Liver (tissue), 9 donors: ENCODE results near the gene MLLT3. TPM values are rescaled to one million over a fixed set of nuclear protein-coding genes. Genes with fewer than 3 reads are reported as not detected.

Source experiments
- DNase-seq: peaks from one replicate; pipeline ENCODE4 v3.0.0-alpha.2; 2017; ENCODE audit warnings: low spot score
- H3K27ac ChIP-seq, 2 donors: one replicate each; pipeline ENCODE4 v1.7.0; 2013; ENCODE audit warnings: inconsistent platforms in 2 of 2, low read length in 2 of 2, control low read depth in 1 of 2, low read depth in 1 of 2, mild to moderate bottlenecking in 1 of 2
- H3K27me3 ChIP-seq, 4 donors: one replicate each; pipeline versions ENCODE4 v1.6.1 to v1.7.0; 2013; ENCODE audit warnings: low read length in 3 of 4, inconsistent platforms in 1 of 4, mild to moderate bottlenecking in 1 of 4, moderate library complexity in 1 of 4; ENCODE audit not compliant: control insufficient read depth in 4 of 4, insufficient read depth in 4 of 4
- H3K36me3 ChIP-seq, 4 donors: one replicate each; pipeline versions ENCODE4 v1.6.1 to v1.7.0; 2013; ENCODE audit warnings: low read length in 3 of 4, mild to moderate bottlenecking in 3 of 4, low read depth in 1 of 4, moderate library complexity in 1 of 4; ENCODE audit not compliant: control insufficient read depth in 4 of 4, insufficient read depth in 3 of 4
- H3K4me1 ChIP-seq, 4 donors: one replicate each; pipeline versions ENCODE4 v1.6.1 to v1.7.0; 2013; ENCODE audit warnings: low read length in 3 of 4, mild to moderate bottlenecking in 3 of 4, moderate library complexity in 1 of 4; ENCODE audit not compliant: control insufficient read depth in 4 of 4, insufficient read depth in 4 of 4
- H3K4me3 ChIP-seq, 3 donors: one replicate each; pipeline versions ENCODE4 v1.6.1 to v1.7.0; 2013; ENCODE audit warnings: low read length in 3 of 3, control low read depth in 1 of 3, low read depth in 1 of 3, mild to moderate bottlenecking in 1 of 3
- H3K9ac ChIP-seq, 2 donors: one replicate each; pipeline ENCODE4 v1.7.0; 2013; ENCODE audit warnings: low read length in 2 of 2, mild to moderate bottlenecking in 2 of 2, moderate library complexity in 2 of 2, control low read depth in 1 of 2, low read depth in 1 of 2
- H3K9me3 ChIP-seq, 4 donors: one replicate each; pipeline versions ENCODE4 v1.6.1 to v1.7.0; 2013; ENCODE audit warnings: low read length in 3 of 4; ENCODE audit not compliant: control insufficient read depth in 4 of 4
- EGR1 ChIP-seq, 2 donors: IDR thresholded peaks; 2 replicates each; pipeline ENCODE4 v1.6.1; 2016 to 2018; ENCODE audit warnings: antibody characterized with exemption in 2 of 2, low read depth in 2 of 2
- FOXA1 ChIP-seq: IDR thresholded peaks from 2 replicates; pipeline ENCODE4 v1.6.1; 2016; ENCODE audit warnings: antibody characterized with exemption
- FOXA2 ChIP-seq: IDR thresholded peaks from 2 replicates; pipeline ENCODE4 v1.6.1; 2016; ENCODE audit warnings: antibody characterized with exemption
- GABPA ChIP-seq, 2 donors: IDR thresholded peaks in 1 of 2; conservative IDR thresholded peaks in 1 of 2; 2 replicates each; pipeline ENCODE4 v1.6.1; 2016; ENCODE audit warnings: antibody characterized with exemption in 2 of 2, mild to moderate bottlenecking in 1 of 2, moderate library complexity in 1 of 2
- HNF4A ChIP-seq, 2 donors: conservative IDR thresholded peaks; 2 replicates each; pipeline ENCODE4 v1.6.1; 2016; ENCODE audit warnings: antibody characterized with exemption in 2 of 2, mild to moderate bottlenecking in 2 of 2
- HNF4G ChIP-seq: IDR thresholded peaks from 2 replicates; pipeline ENCODE4 v1.6.1; 2016; ENCODE audit warnings: antibody characterized with exemption
- JUND ChIP-seq, 2 donors: IDR thresholded peaks; 2 replicates each; pipeline ENCODE4 v1.6.1; 2016; ENCODE audit warnings: antibody characterized with exemption in 2 of 2
- NR2F2 ChIP-seq: IDR thresholded peaks from 2 replicates; pipeline ENCODE4 v1.6.1; 2016; ENCODE audit warnings: antibody characterized with exemption
- RAD21 ChIP-seq, 2 donors: IDR thresholded peaks; 2 replicates each; pipeline ENCODE4 v1.6.1; 2016; ENCODE audit warnings: antibody characterized with exemption in 2 of 2, mild to moderate bottlenecking in 2 of 2
- RXRA ChIP-seq, 2 donors: IDR thresholded peaks; 2 replicates each; pipeline ENCODE4 v1.6.1; 2017 to 2018; ENCODE audit warnings: antibody characterized with exemption in 2 of 2, mild to moderate bottlenecking in 1 of 2
- TAF1 ChIP-seq: conservative IDR thresholded peaks from 2 replicates; pipeline ENCODE4 v1.6.1; 2016; ENCODE audit warnings: antibody characterized with exemption, mild to moderate bottlenecking
- YY1 ChIP-seq: IDR thresholded peaks from 2 replicates; pipeline ENCODE4 v1.6.1; 2016; ENCODE audit warnings: antibody characterized with exemption, mild to moderate bottlenecking
- WGBS: extraction: QIAGEN DNeasy Blood & Tissue Kit; methylation state at CpG from one replicate; pipeline ENCODE4 v1.1.7; 2013; 5-methylcytosine and 5-hydroxymethylcytosine counted together
- polyA plus RNA-seq, 2 donors: library from polyadenylated mRNA; stranded (reverse) in 1 of 2; unstranded in 1 of 2; fragments of 200-250 nt in 1 of 2; fragments of >200 nt in 1 of 2; fragmentation: Nextera tagmentation in 1 of 2; extraction: Ambion mirVana in 1 of 2; gene quantifications; one replicate each; pipeline versions ENCODE4 v1.2.1 to v1.2.3, GENCODE V29; 2013 to 2015
- total RNA-seq, 2 donors: library from RNA; depleted of rRNA; stranded (reverse); fragments of >200 nt; gene quantifications; one replicate each; pipeline ENCODE4 v1.2.3, GENCODE V29; 2014
- TF ChIP-seq, protein P1 (sequence below): fragments of 150-350 bp; IDR thresholded peaks from 2 replicates; pipeline ENCODE4 v1.5.1; 2017; ENCODE audit warnings: improper control_type of control experiment, low read depth, low read length; ENCODE audit not compliant: missing input control
- TF ChIP-seq, protein P2 (sequence below): IDR thresholded peaks from 2 replicates; pipeline ENCODE4 v1.6.1; 2016; ENCODE audit warnings: antibody characterized with exemption, mild to moderate bottlenecking
- TF ChIP-seq, protein P3 (sequence below): IDR thresholded peaks from 2 replicates; pipeline ENCODE4 v1.6.1; 2016; ENCODE audit warnings: antibody characterized with exemption
- TF ChIP-seq, protein P4 (sequence below): IDR thresholded peaks from 2 replicates; pipeline ENCODE4 v1.6.1; 2016; ENCODE audit warnings: antibody characterized with exemption
- donor health status: healthy.
- donor health status: healthy.
- donor health status: healthy.
- donor health status: healthy.
- donor health status: healthy.

Gene MLLT3
- total and polyA plus RNA-seq, 4 donors = 0.79 to 25.5 (median 1.3) TPM

DNA sequence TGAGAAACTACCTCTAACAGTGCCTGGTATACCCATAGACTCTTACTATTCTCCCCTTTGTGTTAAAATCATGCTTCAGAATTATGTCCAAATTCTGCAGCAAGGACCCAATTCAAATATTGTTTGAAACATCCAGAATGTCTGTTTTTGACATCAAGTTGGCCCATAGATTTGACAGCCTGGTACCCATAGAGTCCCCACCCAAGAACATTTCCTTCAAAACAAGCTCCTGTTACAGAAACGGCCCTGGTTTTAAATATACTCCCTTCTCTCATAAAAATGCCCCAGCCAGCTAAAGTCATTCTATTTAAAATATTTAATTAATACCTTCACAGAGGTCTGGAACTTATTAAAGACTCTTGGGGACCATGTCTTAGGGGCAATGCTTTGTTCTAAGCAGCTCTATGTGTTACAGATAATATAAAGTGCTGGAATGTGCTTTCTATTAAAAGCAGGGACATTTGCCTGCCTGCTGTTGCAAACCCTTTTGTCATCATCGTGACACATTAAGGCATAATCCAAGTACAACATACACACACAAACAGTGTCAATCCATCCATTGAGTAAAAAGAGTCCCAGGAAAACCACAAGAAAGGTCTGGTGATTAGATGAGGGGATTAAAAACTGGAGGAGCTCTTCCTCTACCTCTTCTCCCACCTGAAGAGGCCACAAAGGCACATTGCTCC lies 321.7 kb downstream of the MLLT3 start:
- Histone ChIP-seq H3K27ac (no peak overlapping the region), H3K4me3 (no peak overlapping the region), H3K9ac (no peak overlapping the region), H3K36me3 (no peaks in the 10 kb centered on the region), H3K9me3 (no peaks in the 10 kb centered on the region), H3K4me1 (no peaks in the 10 kb centered on the region), H3K27me3 (peaks cover 0 to 7% (median 0%) of the 10 kb centered on the region in 4 donors)
- TF ChIP-seq HNF4G (no peak), RXRA (IDR thresholded peaks at IDR 0.05) (no peak)
- TF ChIP-seq, protein P1, sequence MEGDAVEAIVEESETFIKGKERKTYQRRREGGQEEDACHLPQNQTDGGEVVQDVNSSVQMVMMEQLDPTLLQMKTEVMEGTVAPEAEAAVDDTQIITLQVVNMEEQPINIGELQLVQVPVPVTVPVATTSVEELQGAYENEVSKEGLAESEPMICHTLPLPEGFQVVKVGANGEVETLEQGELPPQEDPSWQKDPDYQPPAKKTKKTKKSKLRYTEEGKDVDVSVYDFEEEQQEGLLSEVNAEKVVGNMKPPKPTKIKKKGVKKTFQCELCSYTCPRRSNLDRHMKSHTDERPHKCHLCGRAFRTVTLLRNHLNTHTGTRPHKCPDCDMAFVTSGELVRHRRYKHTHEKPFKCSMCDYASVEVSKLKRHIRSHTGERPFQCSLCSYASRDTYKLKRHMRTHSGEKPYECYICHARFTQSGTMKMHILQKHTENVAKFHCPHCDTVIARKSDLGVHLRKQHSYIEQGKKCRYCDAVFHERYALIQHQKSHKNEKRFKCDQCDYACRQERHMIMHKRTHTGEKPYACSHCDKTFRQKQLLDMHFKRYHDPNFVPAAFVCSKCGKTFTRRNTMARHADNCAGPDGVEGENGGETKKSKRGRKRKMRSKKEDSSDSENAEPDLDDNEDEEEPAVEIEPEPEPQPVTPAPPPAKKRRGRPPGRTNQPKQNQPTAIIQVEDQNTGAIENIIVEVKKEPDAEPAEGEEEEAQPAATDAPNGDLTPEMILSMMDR = no peak
- 57% methylated on average over 2 of the region's 2 CpGs for WGBS
- no peak for DNase-seq

DNA sequence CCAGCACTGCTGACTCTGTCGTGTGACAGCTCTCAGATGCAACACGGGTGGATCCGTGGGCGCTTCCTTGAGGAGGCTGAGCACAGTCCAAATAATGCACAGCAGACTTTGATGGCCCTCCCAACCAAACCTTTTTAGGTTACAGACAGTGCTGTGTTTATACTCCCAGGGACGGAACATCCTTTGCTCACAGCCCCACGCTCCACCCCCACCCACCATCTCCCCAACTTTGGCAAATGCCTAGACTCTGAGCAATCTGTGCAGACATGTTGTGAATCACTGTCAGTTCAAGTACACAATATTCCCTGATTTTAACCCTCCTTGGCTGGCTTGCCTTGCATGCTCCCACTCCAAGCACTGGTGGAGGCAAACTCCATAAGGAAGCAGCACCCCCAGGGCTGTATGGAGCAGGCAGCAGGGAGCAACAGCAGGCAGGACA lies 324.6 kb downstream of the MLLT3 start:
- no peaks in the 10 kb centered on the region for H3K4me1 ChIP-seq
- TF ChIP-seq, protein P2, sequence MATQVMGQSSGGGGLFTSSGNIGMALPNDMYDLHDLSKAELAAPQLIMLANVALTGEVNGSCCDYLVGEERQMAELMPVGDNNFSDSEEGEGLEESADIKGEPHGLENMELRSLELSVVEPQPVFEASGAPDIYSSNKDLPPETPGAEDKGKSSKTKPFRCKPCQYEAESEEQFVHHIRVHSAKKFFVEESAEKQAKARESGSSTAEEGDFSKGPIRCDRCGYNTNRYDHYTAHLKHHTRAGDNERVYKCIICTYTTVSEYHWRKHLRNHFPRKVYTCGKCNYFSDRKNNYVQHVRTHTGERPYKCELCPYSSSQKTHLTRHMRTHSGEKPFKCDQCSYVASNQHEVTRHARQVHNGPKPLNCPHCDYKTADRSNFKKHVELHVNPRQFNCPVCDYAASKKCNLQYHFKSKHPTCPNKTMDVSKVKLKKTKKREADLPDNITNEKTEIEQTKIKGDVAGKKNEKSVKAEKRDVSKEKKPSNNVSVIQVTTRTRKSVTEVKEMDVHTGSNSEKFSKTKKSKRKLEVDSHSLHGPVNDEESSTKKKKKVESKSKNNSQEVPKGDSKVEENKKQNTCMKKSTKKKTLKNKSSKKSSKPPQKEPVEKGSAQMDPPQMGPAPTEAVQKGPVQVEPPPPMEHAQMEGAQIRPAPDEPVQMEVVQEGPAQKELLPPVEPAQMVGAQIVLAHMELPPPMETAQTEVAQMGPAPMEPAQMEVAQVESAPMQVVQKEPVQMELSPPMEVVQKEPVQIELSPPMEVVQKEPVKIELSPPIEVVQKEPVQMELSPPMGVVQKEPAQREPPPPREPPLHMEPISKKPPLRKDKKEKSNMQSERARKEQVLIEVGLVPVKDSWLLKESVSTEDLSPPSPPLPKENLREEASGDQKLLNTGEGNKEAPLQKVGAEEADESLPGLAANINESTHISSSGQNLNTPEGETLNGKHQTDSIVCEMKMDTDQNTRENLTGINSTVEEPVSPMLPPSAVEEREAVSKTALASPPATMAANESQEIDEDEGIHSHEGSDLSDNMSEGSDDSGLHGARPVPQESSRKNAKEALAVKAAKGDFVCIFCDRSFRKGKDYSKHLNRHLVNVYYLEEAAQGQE = no peak
- TF ChIP-seq HNF4A (conservative IDR thresholded peaks at IDR 0.05) (no peak), NR2F2 (no peak), RXRA (IDR thresholded peaks at IDR 0.05) (no peak), EGR1 (IDR thresholded peaks at IDR 0.05; ENCODE audit: low read depth in 2 of 2) (no peak), JUND (IDR thresholded peaks at IDR 0.05) (no peak), GABPA (IDR thresholded peaks at IDR 0.05 in 1 of 2, conservative IDR thresholded peaks at IDR 0.05 in 1 of 2) (no peak), YY1 (no peak), RAD21 (IDR thresholded peaks at IDR 0.05) (no peak), TAF1 (no peak), FOXA1 (no peak), FOXA2 (no peak), HNF4G (no peak)
- TF ChIP-seq, protein P1 = no peak
- TF ChIP-seq, protein P3, sequence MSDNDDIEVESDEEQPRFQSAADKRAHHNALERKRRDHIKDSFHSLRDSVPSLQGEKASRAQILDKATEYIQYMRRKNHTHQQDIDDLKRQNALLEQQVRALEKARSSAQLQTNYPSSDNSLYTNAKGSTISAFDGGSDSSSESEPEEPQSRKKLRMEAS = no peak
- TF ChIP-seq, protein P4, sequence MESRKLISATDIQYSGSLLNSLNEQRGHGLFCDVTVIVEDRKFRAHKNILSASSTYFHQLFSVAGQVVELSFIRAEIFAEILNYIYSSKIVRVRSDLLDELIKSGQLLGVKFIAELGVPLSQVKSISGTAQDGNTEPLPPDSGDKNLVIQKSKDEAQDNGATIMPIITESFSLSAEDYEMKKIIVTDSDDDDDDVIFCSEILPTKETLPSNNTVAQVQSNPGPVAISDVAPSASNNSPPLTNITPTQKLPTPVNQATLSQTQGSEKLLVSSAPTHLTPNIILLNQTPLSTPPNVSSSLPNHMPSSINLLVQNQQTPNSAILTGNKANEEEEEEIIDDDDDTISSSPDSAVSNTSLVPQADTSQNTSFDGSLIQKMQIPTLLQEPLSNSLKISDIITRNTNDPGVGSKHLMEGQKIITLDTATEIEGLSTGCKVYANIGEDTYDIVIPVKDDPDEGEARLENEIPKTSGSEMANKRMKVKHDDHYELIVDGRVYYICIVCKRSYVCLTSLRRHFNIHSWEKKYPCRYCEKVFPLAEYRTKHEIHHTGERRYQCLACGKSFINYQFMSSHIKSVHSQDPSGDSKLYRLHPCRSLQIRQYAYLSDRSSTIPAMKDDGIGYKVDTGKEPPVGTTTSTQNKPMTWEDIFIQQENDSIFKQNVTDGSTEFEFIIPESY = no peak
- 69% methylated on average over 6 of the region's 6 CpGs for WGBS
- no peaks in the 10 kb centered on the region for H3K36me3 ChIP-seq
- no peak overlapping the region for H3K27ac ChIP-seq
- no peaks in the 10 kb centered on the region for H3K9me3 ChIP-seq
- no peak overlapping the region for H3K4me3 ChIP-seq
- no peak overlapping the region for H3K9ac ChIP-seq
- no peak for DNase-seq
- peaks cover 0 to 3% (median 0%) of the 10 kb centered on the region in 4 donors for H3K27me3 ChIP-seq
